OCI-LY1 (cell line): ENCODE measurements around the gene CCDC167.

ENCODE experiments used
- EZH2 ChIP-seq: fragments of 200-600 bp; sonication (generic), shearing (Covaris generic); IDR thresholded peaks from 2 replicates; pipeline ENCODE4 v1.8.0; 2017; ENCODE audit warnings: borderline replicate concordance, mixed run types, mild to moderate bottlenecking, antibody characterized with exemption, low read length, moderate library complexity, mixed read lengths
- TF ChIP-seq, protein P1 (sequence below): fragments of 200-600 bp; sonication (generic), shearing (Covaris generic); IDR thresholded peaks from 2 replicates; pipeline ENCODE4 v1.5.1; 2017; ENCODE audit warnings: mild to moderate bottlenecking, antibody characterized with exemption, low read length, moderate library complexity, mixed read lengths

DNA sequence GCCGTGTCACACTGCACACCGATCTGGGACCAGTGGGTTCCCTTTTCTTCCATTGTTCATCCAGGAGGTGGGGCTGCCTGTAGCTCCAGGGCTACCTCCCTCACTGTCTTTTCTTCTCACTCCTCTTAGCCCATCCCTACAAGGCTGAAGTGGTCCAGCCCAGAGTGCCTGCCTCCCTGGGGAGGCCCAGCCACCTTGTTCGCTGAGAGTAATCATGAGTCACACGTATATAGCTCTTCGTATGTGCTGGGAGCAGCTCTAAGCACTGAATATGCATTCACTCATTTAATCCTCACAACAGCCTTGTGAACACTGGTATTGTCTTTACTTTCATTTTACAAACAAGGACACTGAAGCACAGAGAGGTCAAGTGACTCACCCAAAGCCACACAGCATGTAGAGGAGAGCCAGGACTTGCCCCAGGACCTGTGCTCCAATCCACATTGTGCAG lies 14.7 kb upstream of the CCDC167 start:
- TF ChIP-seq, protein P1, sequence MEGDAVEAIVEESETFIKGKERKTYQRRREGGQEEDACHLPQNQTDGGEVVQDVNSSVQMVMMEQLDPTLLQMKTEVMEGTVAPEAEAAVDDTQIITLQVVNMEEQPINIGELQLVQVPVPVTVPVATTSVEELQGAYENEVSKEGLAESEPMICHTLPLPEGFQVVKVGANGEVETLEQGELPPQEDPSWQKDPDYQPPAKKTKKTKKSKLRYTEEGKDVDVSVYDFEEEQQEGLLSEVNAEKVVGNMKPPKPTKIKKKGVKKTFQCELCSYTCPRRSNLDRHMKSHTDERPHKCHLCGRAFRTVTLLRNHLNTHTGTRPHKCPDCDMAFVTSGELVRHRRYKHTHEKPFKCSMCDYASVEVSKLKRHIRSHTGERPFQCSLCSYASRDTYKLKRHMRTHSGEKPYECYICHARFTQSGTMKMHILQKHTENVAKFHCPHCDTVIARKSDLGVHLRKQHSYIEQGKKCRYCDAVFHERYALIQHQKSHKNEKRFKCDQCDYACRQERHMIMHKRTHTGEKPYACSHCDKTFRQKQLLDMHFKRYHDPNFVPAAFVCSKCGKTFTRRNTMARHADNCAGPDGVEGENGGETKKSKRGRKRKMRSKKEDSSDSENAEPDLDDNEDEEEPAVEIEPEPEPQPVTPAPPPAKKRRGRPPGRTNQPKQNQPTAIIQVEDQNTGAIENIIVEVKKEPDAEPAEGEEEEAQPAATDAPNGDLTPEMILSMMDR: no peak
- no peak for TF ChIP-seq EZH2
